ENCODE measurements around the gene C6orf118.

Gene C6orf118

DNA sequence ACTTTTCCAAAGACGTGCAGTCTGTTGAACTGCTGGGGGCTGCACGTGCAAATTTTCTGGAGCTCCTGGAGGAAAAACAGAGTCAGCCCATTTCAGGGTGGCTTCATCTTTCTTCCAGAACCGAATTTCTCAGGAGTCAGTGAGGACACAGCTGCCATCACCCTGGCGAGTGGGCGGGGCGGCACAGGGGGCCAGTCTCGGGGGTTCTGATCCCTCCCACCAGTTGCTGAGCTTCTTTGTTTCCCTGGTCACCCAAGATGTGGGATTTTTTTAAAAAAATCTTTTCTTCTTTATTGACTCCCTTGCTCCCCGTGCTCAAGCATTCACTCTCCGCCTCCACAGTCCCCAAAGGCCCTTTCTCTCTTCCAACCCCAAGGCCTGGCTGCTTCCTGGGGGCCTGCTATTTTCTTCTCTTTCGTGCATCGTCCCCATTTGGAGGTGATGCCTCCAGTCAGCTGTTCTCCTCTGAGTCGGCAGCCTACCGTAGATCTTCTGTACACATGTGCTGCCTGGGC lies 8.9 kb downstream of the C6orf118 start:
- FAIRE-seq (no peak), DNase-seq (ENCODE audit: insufficient read length, low spot score) (no peak)
- no peak for TF ChIP-seq PAX5 (IDR thresholded peaks at IDR 0.05; ENCODE audit: insufficient read depth, low read length, severe bottlenecking)
- no peak for TF ChIP-seq TAF1 (IDR thresholded peaks at IDR 0.05; ENCODE audit: low read depth, low read length)
- no peak for TF ChIP-seq POLR2AphosphoS5 (IDR thresholded peaks at IDR 0.05; ENCODE audit: low read depth, low read length)
- TF ChIP-seq SPI1 (IDR thresholded peaks at IDR 0.05; ENCODE audit: low read depth, low read length): no peak
- TF ChIP-seq POLR2A (IDR thresholded peaks at IDR 0.05; ENCODE audit: low read depth, low read length): no peak
- no peak for TF ChIP-seq POU2F2 (IDR thresholded peaks at IDR 0.05; ENCODE audit: low read depth, low read length)

GRCh38 chr6:165298875-165299274 lies 10.5 kb downstream of the C6orf118 start:
- FAIRE-seq (no peak), DNase-seq (ENCODE audit: insufficient read length, low spot score) (no peak)
- TF ChIP-seq SPI1 (IDR thresholded peaks at IDR 0.05; ENCODE audit: low read depth, low read length) (no peak), POLR2A (IDR thresholded peaks at IDR 0.05; ENCODE audit: low read depth, low read length) (no peak), POU2F2 (IDR thresholded peaks at IDR 0.05; ENCODE audit: low read depth, low read length) (no peak), POLR2AphosphoS5 (IDR thresholded peaks at IDR 0.05; ENCODE audit: low read depth, low read length) (no peak), TAF1 (IDR thresholded peaks at IDR 0.05; ENCODE audit: low read depth, low read length) (no peak), PAX5 (IDR thresholded peaks at IDR 0.05; ENCODE audit: insufficient read depth, low read length, severe bottlenecking) (no peak)

- FAIRE-seq: no peak
- no peak for TF ChIP-seq PAX5 (IDR thresholded peaks at IDR 0.05; ENCODE audit: insufficient read depth, low read length, severe bottlenecking)
- TF ChIP-seq POU2F2 (IDR thresholded peaks at IDR 0.05; ENCODE audit: low read depth, low read length): no peak
- TF ChIP-seq POLR2AphosphoS5 (IDR thresholded peaks at IDR 0.05; ENCODE audit: low read depth, low read length): no peak
- TF ChIP-seq POLR2A (IDR thresholded peaks at IDR 0.05; ENCODE audit: low read depth, low read length): no peak
- no peak for TF ChIP-seq TAF1 (IDR thresholded peaks at IDR 0.05; ENCODE audit: low read depth, low read length)
- TF ChIP-seq SPI1 (IDR thresholded peaks at IDR 0.05; ENCODE audit: low read depth, low read length): no peak
- no peak for DNase-seq (ENCODE audit: insufficient read length, low spot score)
Measured at GRCh38 chr6:165298402-165298801, 11.0 kb downstream of the C6orf118 start.

DNA sequence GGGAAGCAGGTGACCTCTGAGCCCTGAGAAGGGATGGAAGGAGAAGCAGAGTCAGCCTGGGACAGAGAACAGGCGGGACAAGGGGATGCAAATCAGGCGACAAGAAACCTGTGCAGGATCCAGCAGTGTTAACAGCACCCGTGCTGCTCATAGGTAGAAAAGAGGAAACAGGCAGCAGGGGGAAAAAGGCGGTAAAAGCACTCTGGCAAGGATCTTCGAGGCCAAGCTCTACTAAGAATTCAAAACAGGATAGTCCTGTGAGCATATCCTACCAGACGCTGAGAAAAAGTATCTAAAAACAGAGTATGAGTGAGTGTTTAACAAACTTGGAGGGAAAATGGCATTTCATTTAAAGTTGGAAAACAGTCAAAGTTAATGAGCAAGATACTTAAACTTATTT lies 16.7 kb downstream of the C6orf118 start:
- TF ChIP-seq TAF1 (IDR thresholded peaks at IDR 0.05; ENCODE audit: low read depth, low read length): no peak
- FAIRE-seq (no peak), DNase-seq (ENCODE audit: insufficient read length, low spot score) (no peak)

- TF ChIP-seq POU2F2 (IDR thresholded peaks at IDR 0.05; ENCODE audit: low read depth, low read length) (no peak), POLR2A (IDR thresholded peaks at IDR 0.05; ENCODE audit: low read depth, low read length) (no peak), PAX5 (IDR thresholded peaks at IDR 0.05; ENCODE audit: insufficient read depth, low read length, severe bottlenecking) (no peak), SPI1 (IDR thresholded peaks at IDR 0.05; ENCODE audit: low read depth, low read length) (no peak), TAF1 (IDR thresholded peaks at IDR 0.05; ENCODE audit: low read depth, low read length) (no peak), POLR2AphosphoS5 (IDR thresholded peaks at IDR 0.05; ENCODE audit: low read depth, low read length) (no peak)
- DNase-seq (ENCODE audit: insufficient read length, low spot score): no peak
- FAIRE-seq: no peak
Measured at GRCh38 chr6:165274611-165275010, 34.8 kb downstream of the C6orf118 start.

DNA sequence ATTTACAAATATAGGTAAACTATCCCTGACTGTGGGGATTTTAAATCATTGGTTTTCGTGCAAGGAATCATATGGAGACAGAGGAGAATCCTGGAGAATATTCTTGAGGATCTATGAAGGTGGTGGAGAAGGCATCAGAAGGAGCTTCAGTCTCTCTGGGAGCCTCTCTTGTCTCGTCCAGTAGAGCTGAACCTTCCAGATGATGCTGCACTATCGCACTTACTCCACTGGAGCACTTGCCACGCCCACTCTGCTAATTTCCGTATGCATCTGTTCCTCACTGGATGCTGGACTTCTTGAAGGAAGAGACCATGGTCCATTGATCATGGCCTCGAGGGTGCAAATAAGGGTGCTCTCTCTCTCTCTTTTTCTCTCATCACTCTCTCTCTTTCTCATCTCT lies 36.8 kb downstream of the C6orf118 start:
- DNase-seq (ENCODE audit: insufficient read length, low spot score): no peak
- FAIRE-seq: no peak
- no peak for TF ChIP-seq POU2F2 (IDR thresholded peaks at IDR 0.05; ENCODE audit: low read depth, low read length)
- TF ChIP-seq SPI1 (IDR thresholded peaks at IDR 0.05; ENCODE audit: low read depth, low read length): no peak
- TF ChIP-seq TAF1 (IDR thresholded peaks at IDR 0.05; ENCODE audit: low read depth, low read length): no peak
- no peak for TF ChIP-seq POLR2AphosphoS5 (IDR thresholded peaks at IDR 0.05; ENCODE audit: low read depth, low read length)
- TF ChIP-seq POLR2A (IDR thresholded peaks at IDR 0.05; ENCODE audit: low read depth, low read length): no peak
- TF ChIP-seq PAX5 (IDR thresholded peaks at IDR 0.05; ENCODE audit: insufficient read depth, low read length, severe bottlenecking): no peak

DNA sequence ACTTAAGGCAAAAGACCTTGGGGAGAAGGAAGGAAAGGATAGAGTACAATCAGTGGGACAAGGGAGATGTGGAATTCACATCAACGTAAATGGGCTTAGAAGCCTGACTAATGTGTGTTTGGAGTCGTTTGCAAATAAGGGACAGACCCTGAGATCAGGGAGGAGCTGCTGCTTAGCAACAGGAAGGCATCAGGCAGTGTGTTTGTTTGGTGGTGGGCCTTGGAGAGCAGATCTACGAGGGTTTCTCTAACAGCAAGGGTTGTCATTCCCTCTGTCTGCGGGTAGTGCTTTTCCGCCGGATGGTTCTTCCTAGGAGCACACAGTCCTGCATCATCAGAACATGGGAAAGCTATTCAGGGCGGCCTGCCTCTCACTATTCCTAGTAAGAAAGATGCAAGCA lies 40.4 kb downstream of the C6orf118 start:
- TF ChIP-seq POLR2A (IDR thresholded peaks at IDR 0.05; ENCODE audit: low read depth, low read length) (no peak), PAX5 (IDR thresholded peaks at IDR 0.05; ENCODE audit: insufficient read depth, low read length, severe bottlenecking) (no peak), TAF1 (IDR thresholded peaks at IDR 0.05; ENCODE audit: low read depth, low read length) (no peak), SPI1 (IDR thresholded peaks at IDR 0.05; ENCODE audit: low read depth, low read length) (no peak), POU2F2 (IDR thresholded peaks at IDR 0.05; ENCODE audit: low read depth, low read length) (no peak), POLR2AphosphoS5 (IDR thresholded peaks at IDR 0.05; ENCODE audit: low read depth, low read length) (no peak)
- DNase-seq (ENCODE audit: insufficient read length, low spot score) (no peak), FAIRE-seq (no peak)

DNA sequence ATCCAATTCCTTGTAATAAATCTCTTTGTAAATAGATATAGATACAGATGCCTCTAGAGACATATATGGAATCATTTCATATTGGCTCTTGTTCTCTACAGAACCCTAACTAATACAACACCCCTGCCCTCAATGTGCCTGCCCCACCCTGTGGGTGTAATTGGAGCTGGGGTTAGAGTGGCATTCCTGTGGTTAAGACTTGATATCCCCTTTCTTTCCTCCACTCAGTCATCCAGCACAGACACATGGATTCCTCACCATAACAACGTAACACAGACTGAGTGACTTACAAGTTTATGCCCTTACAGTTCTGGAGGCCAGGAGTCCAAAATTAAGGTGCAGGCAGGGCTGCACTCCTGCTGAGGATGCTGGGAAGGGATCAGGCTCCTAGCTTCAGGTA lies 42.8 kb downstream of the C6orf118 start:
- FAIRE-seq (no peak), DNase-seq (ENCODE audit: insufficient read length, low spot score) (no peak)
- TF ChIP-seq SPI1 (IDR thresholded peaks at IDR 0.05; ENCODE audit: low read depth, low read length) (no peak), TAF1 (IDR thresholded peaks at IDR 0.05; ENCODE audit: low read depth, low read length) (no peak), POLR2A (IDR thresholded peaks at IDR 0.05; ENCODE audit: low read depth, low read length) (no peak), POLR2AphosphoS5 (IDR thresholded peaks at IDR 0.05; ENCODE audit: low read depth, low read length) (no peak), PAX5 (IDR thresholded peaks at IDR 0.05; ENCODE audit: insufficient read depth, low read length, severe bottlenecking) (no peak), POU2F2 (IDR thresholded peaks at IDR 0.05; ENCODE audit: low read depth, low read length) (no peak)

DNA sequence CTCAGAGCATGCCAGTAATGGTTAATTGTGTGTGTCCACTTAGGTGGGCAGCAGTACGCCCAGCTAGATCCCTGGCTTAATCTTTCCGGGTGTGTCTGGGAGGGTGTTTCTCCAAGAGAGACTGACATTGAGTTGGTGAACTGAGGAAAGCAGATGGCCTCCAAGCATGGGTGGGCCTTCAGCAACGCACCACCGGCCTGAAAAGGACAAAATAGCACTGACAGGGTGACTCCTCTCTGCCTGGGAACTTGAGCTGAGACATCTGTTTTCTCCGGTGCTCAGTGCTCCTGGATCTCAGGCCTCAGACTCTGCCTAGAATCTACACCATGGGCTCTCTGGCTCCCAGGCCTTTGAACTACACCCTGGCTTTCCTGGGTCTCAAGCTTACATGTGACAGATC lies 43.2 kb downstream of the C6orf118 start:
- DNase-seq (ENCODE audit: insufficient read length, low spot score) (no peak), FAIRE-seq (no peak)
- no peak for TF ChIP-seq POLR2A (IDR thresholded peaks at IDR 0.05; ENCODE audit: low read depth, low read length)
- no peak for TF ChIP-seq SPI1 (IDR thresholded peaks at IDR 0.05; ENCODE audit: low read depth, low read length)
- TF ChIP-seq PAX5 (IDR thresholded peaks at IDR 0.05; ENCODE audit: insufficient read depth, low read length, severe bottlenecking): no peak
- TF ChIP-seq POU2F2 (IDR thresholded peaks at IDR 0.05; ENCODE audit: low read depth, low read length): no peak
- no peak for TF ChIP-seq POLR2AphosphoS5 (IDR thresholded peaks at IDR 0.05; ENCODE audit: low read depth, low read length)
- TF ChIP-seq TAF1 (IDR thresholded peaks at IDR 0.05; ENCODE audit: low read depth, low read length): no peak

DNA sequence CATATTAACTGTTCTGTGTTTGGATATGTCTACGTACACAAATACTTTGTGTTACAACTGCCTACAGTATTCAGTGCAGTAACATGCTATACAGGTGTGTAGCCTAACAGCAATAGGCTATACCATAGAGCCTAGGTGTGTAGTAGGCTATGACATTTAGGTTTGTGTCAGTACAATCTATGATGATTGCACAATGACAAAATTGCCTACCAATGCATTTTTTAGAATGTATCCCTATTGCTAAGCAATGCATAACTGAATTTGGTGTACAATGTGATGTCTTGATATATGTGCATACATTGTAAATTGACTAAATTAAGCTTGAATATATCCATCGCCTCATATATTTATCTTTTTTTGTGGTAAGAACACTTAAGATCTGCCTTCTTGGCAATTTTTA lies 48.9 kb downstream of the C6orf118 start:
- DNase-seq (ENCODE audit: insufficient read length, low spot score) (no peak), FAIRE-seq (no peak)
- TF ChIP-seq PAX5 (IDR thresholded peaks at IDR 0.05; ENCODE audit: insufficient read depth, low read length, severe bottlenecking) (no peak), POLR2AphosphoS5 (IDR thresholded peaks at IDR 0.05; ENCODE audit: low read depth, low read length) (no peak), POU2F2 (IDR thresholded peaks at IDR 0.05; ENCODE audit: low read depth, low read length) (no peak), SPI1 (IDR thresholded peaks at IDR 0.05; ENCODE audit: low read depth, low read length) (no peak), TAF1 (IDR thresholded peaks at IDR 0.05; ENCODE audit: low read depth, low read length) (no peak), POLR2A (IDR thresholded peaks at IDR 0.05; ENCODE audit: low read depth, low read length) (no peak)
